Peyer's patch (tissue), 4 donors: ENCODE results near the gene SHROOM2. TPM values are rescaled to one million over a fixed set of nuclear protein-coding genes. Genes with fewer than 3 reads are reported as not detected.

ENCODE experiments used
- DNase-seq, 3 donors: peaks; one replicate each; pipeline ENCODE4 v3.0.0-alpha.2; 2017 to 2019
- H3K27ac ChIP-seq, 4 donors: fragments of 200-600 bp; sonication (generic); one replicate each; pipeline ENCODE4 v1.5.1; 2016 to 2019
- H3K27me3 ChIP-seq, 2 donors: fragments of 200-600 bp; sonication (generic); one replicate each; pipeline ENCODE4 v1.5.1; 2019
- H3K36me3 ChIP-seq, 3 donors: fragments of 200-600 bp; sonication (generic); one replicate each; pipeline ENCODE4 v1.5.1; 2016 to 2019
- H3K4me1 ChIP-seq, 4 donors: fragments of 200-600 bp; sonication (generic); one replicate each; pipeline ENCODE4 v1.5.1; 2016 to 2019
- H3K4me3 ChIP-seq, 4 donors: fragments of 200-600 bp; sonication (generic); 1 replicate in 3 of 4; 2 replicates in 1 of 4; pipeline ENCODE4 v1.5.1; 2016 to 2019; ENCODE audit warnings: mild to moderate bottlenecking in 1 of 4
- H3K9me3 ChIP-seq, 4 donors: fragments of 200-600 bp; sonication (generic); one replicate each; pipeline ENCODE4 v1.5.1; 2016 to 2019; ENCODE audit warnings: mild to moderate bottlenecking in 1 of 4
- CTCF ChIP-seq, 6 experiments: fragments of 450-650 bp in 4 of 6; fragments of 200-600 bp in 2 of 6; sonication (generic) in 1 of 6; IDR thresholded peaks; one replicate each; pipeline ENCODE4 v1.5.1; 2017 to 2019; ENCODE audit warnings: antibody characterized with exemption in 6 of 6, mild to moderate bottlenecking in 3 of 6, moderate library complexity in 1 of 6
- POLR2A ChIP-seq, 2 donors: fragments of 450-650 bp; IDR thresholded peaks; one replicate each; pipeline ENCODE4 v1.5.1; 2017; ENCODE audit warnings: antibody characterized with exemption in 2 of 2, mild to moderate bottlenecking in 2 of 2, moderate library complexity in 2 of 2
- total RNA-seq, 4 donors: library from RNA; depleted of rRNA; stranded (reverse); fragments of >200 nt; gene quantifications; one replicate each; pipeline ENCODE4 v1.1.0, GENCODE V29; 2016

The SHROOM2 gene
- total RNA-seq, 4 donors from 2014 or later: 1.8 to 7.4 (median 3.3) TPM

- DNase-seq: no peak
- TF ChIP-seq CTCF (IDR thresholded peaks at IDR 0.05) (no peak), POLR2A (IDR thresholded peaks at IDR 0.05) (no peak)
Measured at GRCh38 chrX:9821572-9821971, 35.3 kb downstream of the SHROOM2 start.

GRCh38 chrX:9824554-9824953 lies 38.3 kb downstream of the SHROOM2 start:
- Histone ChIP-seq H3K9me3 (no peaks in the 10 kb centered on the region), H3K27ac (no peak overlapping the region), H3K36me3 (no peaks in the 10 kb centered on the region), H3K27me3 (no peaks in the 10 kb centered on the region), H3K4me3 (no peak overlapping the region), H3K4me1 (no peaks in the 10 kb centered on the region)
- TF ChIP-seq POLR2A (IDR thresholded peaks at IDR 0.05): no peak
- no peak for DNase-seq

More at GRCh38 chrX:9821572-9821971, 35.3 kb downstream of the SHROOM2 start:
- H3K27me3 ChIP-seq: no peaks in the 10 kb centered on the region
- no peaks in the 10 kb centered on the region for H3K9me3 ChIP-seq
- no peak overlapping the region for H3K27ac ChIP-seq
- no peaks in the 10 kb centered on the region for H3K36me3 ChIP-seq
- no peaks in the 10 kb centered on the region for H3K4me1 ChIP-seq
- no peak overlapping the region for H3K4me3 ChIP-seq

- no peaks in the 10 kb centered on the region for H3K9me3 ChIP-seq
- DNase-seq: no peak
- H3K27ac ChIP-seq: no peak overlapping the region
- no peak overlapping the region for H3K4me3 ChIP-seq
- H3K4me1 ChIP-seq: no peaks in the 10 kb centered on the region
- no peaks in the 10 kb centered on the region for H3K27me3 ChIP-seq
- TF ChIP-seq CTCF (IDR thresholded peaks at IDR 0.05) (no peak), POLR2A (IDR thresholded peaks at IDR 0.05) (no peak)
- no peaks in the 10 kb centered on the region for H3K36me3 ChIP-seq
Measured at GRCh38 chrX:9825129-9825790, 39.0 kb downstream of the SHROOM2 start.

GRCh38 chrX:9825966-9826365 lies 39.7 kb downstream of the SHROOM2 start:
- H3K4me1 ChIP-seq: no peaks in the 10 kb centered on the region
- H3K27ac ChIP-seq: no peak overlapping the region
- TF ChIP-seq POLR2A (IDR thresholded peaks at IDR 0.05) (no peak), CTCF (IDR thresholded peaks at IDR 0.05) (no peak)
- H3K9me3 ChIP-seq: no peaks in the 10 kb centered on the region
- H3K4me3 ChIP-seq: no peak overlapping the region
- no peaks in the 10 kb centered on the region for H3K36me3 ChIP-seq
- no peak for DNase-seq
- H3K27me3 ChIP-seq: no peaks in the 10 kb centered on the region

- TF ChIP-seq CTCF (IDR thresholded peaks at IDR 0.05): no peak
- no peak for TF ChIP-seq POLR2A (IDR thresholded peaks at IDR 0.05)
- no peak overlapping the region for H3K4me3 ChIP-seq
Measured at GRCh38 chrX:9829308-9830267, 43.4 kb downstream of the SHROOM2 start.

GRCh38 chrX:9832811-9833210 lies 46.6 kb downstream of the SHROOM2 start:
- no peak for DNase-seq
- no peak overlapping the region for H3K4me3 ChIP-seq
- no peak overlapping the region for H3K27ac ChIP-seq
- no peaks in the 10 kb centered on the region for H3K36me3 ChIP-seq
- H3K9me3 ChIP-seq: no peaks in the 10 kb centered on the region
- no peak for TF ChIP-seq POLR2A (IDR thresholded peaks at IDR 0.05)
- no peak for TF ChIP-seq CTCF (IDR thresholded peaks at IDR 0.05)
- no peaks in the 10 kb centered on the region for H3K27me3 ChIP-seq
- H3K4me1 ChIP-seq: no peaks in the 10 kb centered on the region

More at GRCh38 chrX:9829308-9830267, 43.4 kb downstream of the SHROOM2 start:
- Histone ChIP-seq H3K9me3 (no peaks in the 10 kb centered on the region), H3K27me3 (no peaks in the 10 kb centered on the region), H3K4me1 (no peaks in the 10 kb centered on the region), H3K36me3 (no peaks in the 10 kb centered on the region), H3K27ac (no peak overlapping the region)
- DNase-seq: no peak
